ENCODE data around the gene ADGRF5.

- TF ChIP-seq CTCF (IDR thresholded peaks at IDR 0.05; ENCODE audit: low read length) (no peak), EZH2 (IDR thresholded peaks at IDR 0.05; ENCODE audit: borderline replicate concordance, low read length) (no peak)
Measured at GRCh38 chr6:46949632-46950280, 28.0 kb upstream of the ADGRF5 start.
